Measurements from ENCODE around the gene AHI1. TPM values are rescaled to one million over a fixed set of nuclear protein-coding genes. Genes with fewer than 3 reads are reported as not detected.

The AHI1 gene
- total RNA-seq, 4 donors from 2014 or later: 30.8 to 57.6 (median 38.0) TPM

DNA sequence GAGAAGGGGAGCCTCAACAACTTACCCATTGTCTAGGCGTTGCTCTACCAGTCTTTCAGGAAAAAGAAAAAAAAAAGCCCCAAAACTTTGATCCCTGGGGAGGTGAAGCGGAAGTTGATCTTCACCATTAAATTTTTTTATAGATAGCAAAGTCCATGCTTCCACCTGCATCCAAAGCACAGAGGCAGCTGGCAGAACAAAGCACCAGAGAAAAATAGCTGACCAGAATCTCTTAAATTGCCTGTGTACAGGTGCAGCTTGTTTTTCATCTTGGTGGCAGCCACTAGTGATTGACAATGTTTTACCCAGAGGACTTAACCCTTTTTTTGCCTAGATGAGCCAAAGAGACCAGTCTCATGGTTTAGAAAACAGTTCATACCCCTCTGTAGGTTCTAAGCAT is 230.5 kb downstream of the AHI1 start:
- 43 to 50% methylated on average over 2 of the region's 2 CpGs for WGBS, 2 donors
- DNase-seq (ENCODE audit: low spot score in 2 of 2): no peak
- Histone ChIP-seq H3K27me3 (no peaks in the 10 kb centered on the region), H3K36me3 (no peaks in the 10 kb centered on the region), H3K27ac (no peak overlapping the region), H3K4me3 (no peak overlapping the region), H3K9me3 (no peaks in the 10 kb centered on the region), H3K4me1 (no peaks in the 10 kb centered on the region)
- TF ChIP-seq POLR2A (IDR thresholded peaks at IDR 0.05): no peak
- TF ChIP-seq, protein P1, sequence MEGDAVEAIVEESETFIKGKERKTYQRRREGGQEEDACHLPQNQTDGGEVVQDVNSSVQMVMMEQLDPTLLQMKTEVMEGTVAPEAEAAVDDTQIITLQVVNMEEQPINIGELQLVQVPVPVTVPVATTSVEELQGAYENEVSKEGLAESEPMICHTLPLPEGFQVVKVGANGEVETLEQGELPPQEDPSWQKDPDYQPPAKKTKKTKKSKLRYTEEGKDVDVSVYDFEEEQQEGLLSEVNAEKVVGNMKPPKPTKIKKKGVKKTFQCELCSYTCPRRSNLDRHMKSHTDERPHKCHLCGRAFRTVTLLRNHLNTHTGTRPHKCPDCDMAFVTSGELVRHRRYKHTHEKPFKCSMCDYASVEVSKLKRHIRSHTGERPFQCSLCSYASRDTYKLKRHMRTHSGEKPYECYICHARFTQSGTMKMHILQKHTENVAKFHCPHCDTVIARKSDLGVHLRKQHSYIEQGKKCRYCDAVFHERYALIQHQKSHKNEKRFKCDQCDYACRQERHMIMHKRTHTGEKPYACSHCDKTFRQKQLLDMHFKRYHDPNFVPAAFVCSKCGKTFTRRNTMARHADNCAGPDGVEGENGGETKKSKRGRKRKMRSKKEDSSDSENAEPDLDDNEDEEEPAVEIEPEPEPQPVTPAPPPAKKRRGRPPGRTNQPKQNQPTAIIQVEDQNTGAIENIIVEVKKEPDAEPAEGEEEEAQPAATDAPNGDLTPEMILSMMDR (IDR thresholded peaks at IDR 0.05): no peak
- TF ChIP-seq EP300 (IDR thresholded peaks at IDR 0.05): no peak

GRCh38 chr6:135266675-135267074 is 230.9 kb downstream of the AHI1 start:
- Histone ChIP-seq H3K4me3 (no peak overlapping the region), H3K4me1 (no peaks in the 10 kb centered on the region), H3K9me3 (no peaks in the 10 kb centered on the region), H3K27ac (no peak overlapping the region), H3K27me3 (no peaks in the 10 kb centered on the region), H3K36me3 (no peaks in the 10 kb centered on the region)
- DNase-seq (ENCODE audit: low spot score in 2 of 2): no peak
- WGBS, 2 donors: 71 to 79% methylated on average over 8 of the region's 8 CpGs
- TF ChIP-seq EP300 (IDR thresholded peaks at IDR 0.05) (no peak), POLR2A (IDR thresholded peaks at IDR 0.05) (no peak)
- TF ChIP-seq, protein P1 (IDR thresholded peaks at IDR 0.05): no peak

GRCh38 chr6:135265278-135265677 is 232.3 kb downstream of the AHI1 start:
- H3K4me1 ChIP-seq: no peaks in the 10 kb centered on the region
- H3K27ac ChIP-seq: no peak overlapping the region
- H3K4me3 ChIP-seq: no peak overlapping the region
- H3K27me3 ChIP-seq: no peaks in the 10 kb centered on the region
- H3K9me3 ChIP-seq: no peaks in the 10 kb centered on the region
- TF ChIP-seq, protein P1 (IDR thresholded peaks at IDR 0.05): no peak
- TF ChIP-seq POLR2A (IDR thresholded peaks at IDR 0.05) (no peak), EP300 (IDR thresholded peaks at IDR 0.05) (no peak)
- WGBS, 2 donors: 92 to 96% methylated on average over 3 of the region's 3 CpGs
- no peak for DNase-seq (ENCODE audit: low spot score in 2 of 2)
- no peaks in the 10 kb centered on the region for H3K36me3 ChIP-seq

GRCh38 chr6:135261872-135262725 is 235.4 kb downstream of the AHI1 start:
- 76 to 90% methylated on average over 15 of the region's 15 CpGs for WGBS, 2 donors

DNA sequence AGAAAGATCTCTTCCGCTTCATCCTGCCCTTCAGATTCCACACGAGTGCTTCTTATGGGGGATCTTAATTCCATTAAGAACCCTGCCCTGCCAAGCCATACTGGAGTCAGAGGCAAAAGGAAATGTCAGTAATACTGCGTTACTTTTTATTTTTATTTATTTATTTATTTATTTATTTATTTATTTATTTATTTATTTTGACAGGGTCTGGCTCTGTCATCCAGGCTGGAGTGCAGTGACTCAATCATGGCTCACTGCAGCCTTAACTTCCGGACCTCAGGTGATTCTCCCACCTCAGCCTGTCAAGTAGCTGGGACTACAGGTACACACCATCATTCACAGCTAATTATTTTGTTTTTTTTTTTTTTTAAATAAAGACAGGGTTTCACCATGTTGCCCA is 236.9 kb downstream of the AHI1 start:
- Histone ChIP-seq H3K9me3 (no peaks in the 10 kb centered on the region), H3K4me1 (no peaks in the 10 kb centered on the region), H3K27me3 (no peaks in the 10 kb centered on the region), H3K4me3 (no peak overlapping the region), H3K27ac (no peak overlapping the region), H3K36me3 (no peaks in the 10 kb centered on the region)
- no peak for DNase-seq (ENCODE audit: low spot score in 2 of 2)
- WGBS, 2 donors: 77 to 78% methylated on average over 4 of the region's 4 CpGs
- TF ChIP-seq EP300 (IDR thresholded peaks at IDR 0.05) (no peak), POLR2A (IDR thresholded peaks at IDR 0.05) (no peak)
- TF ChIP-seq, protein P1 (IDR thresholded peaks at IDR 0.05): no peak

More at GRCh38 chr6:135261872-135262725, 235.4 kb downstream of the AHI1 start:
- Histone ChIP-seq H3K4me3 (no peak overlapping the region), H3K4me1 (no peaks in the 10 kb centered on the region), H3K36me3 (no peaks in the 10 kb centered on the region), H3K27me3 (no peaks in the 10 kb centered on the region), H3K27ac (no peak overlapping the region), H3K9me3 (no peaks in the 10 kb centered on the region)
- TF ChIP-seq, protein P1 (IDR thresholded peaks at IDR 0.05): no peak
- TF ChIP-seq EP300 (IDR thresholded peaks at IDR 0.05) (no peak), POLR2A (IDR thresholded peaks at IDR 0.05) (no peak)
- DNase-seq (ENCODE audit: low spot score in 2 of 2): no peak

Data from tibial nerve (tissue), 4 donors.